Measurements from ENCODE around the gene RNF157. TPM values are rescaled to one million over a fixed set of nuclear protein-coding genes. Genes with fewer than 3 reads are reported as not detected.

RNF157 gene
- polyA plus RNA-seq, 2 donors, result 0.20 to 0.44 TPM

- H3K36me3 ChIP-seq (ENCODE audit: control insufficient read depth in 2 of 2, insufficient read depth in 2 of 2, low read length in 1 of 2), result no peaks in the 10 kb centered on the region
- WGBS, 2 donors, result 79 to 80% methylated on average over 13 of the region's 13 CpGs
- H3K9me3 ChIP-seq (ENCODE audit: control insufficient read depth in 2 of 2, insufficient read depth in 1 of 2, low read depth in 1 of 2, low read length in 1 of 2), result no peaks in the 10 kb centered on the region
- no peak overlapping the region for H3K27ac ChIP-seq (ENCODE audit: low read depth in 2 of 2, low read length in 1 of 2)
- no peaks in the 10 kb centered on the region for H3K27me3 ChIP-seq (ENCODE audit: control insufficient read depth in 1 of 2, insufficient read depth in 2 of 2, low read length in 2 of 2)
- H3K4me1 ChIP-seq (ENCODE audit: control insufficient read depth in 2 of 2, insufficient read depth in 2 of 2, low read length in 1 of 2), result peaks cover 0 to 6% of the 10 kb centered on the region in 2 donors
- no peak overlapping the region for H3K4me3 ChIP-seq (ENCODE audit: low read depth in 1 of 2, low read length in 2 of 2)
These were observed 92.9 kb downstream of the RNF157 start for GRCh38 chr17:76147211-76148014.

- Histone ChIP-seq H3K27me3 (ENCODE audit: control insufficient read depth in 1 of 2, insufficient read depth in 2 of 2, low read length in 2 of 2) (no peaks in the 10 kb centered on the region), H3K36me3 (ENCODE audit: control insufficient read depth in 2 of 2, insufficient read depth in 2 of 2, low read length in 1 of 2) (no peaks in the 10 kb centered on the region), H3K9me3 (ENCODE audit: control insufficient read depth in 2 of 2, insufficient read depth in 1 of 2, low read depth in 1 of 2, low read length in 1 of 2) (no peaks in the 10 kb centered on the region), H3K4me3 (ENCODE audit: low read depth in 1 of 2, low read length in 2 of 2) (no peak overlapping the region), H3K4me1 (ENCODE audit: control insufficient read depth in 2 of 2, insufficient read depth in 2 of 2, low read length in 1 of 2) (peaks cover 5 to 6% of the 10 kb centered on the region in 2 donors), H3K27ac (ENCODE audit: low read depth in 2 of 2, low read length in 1 of 2) (peak overlapping the region; percentile 29 to 66)
- 88 to 89% methylated on average over 22 of the region's 22 CpGs for WGBS, 2 donors
These were observed 94.0 kb downstream of the RNF157 start for GRCh38 chr17:76146053-76146851.

GRCh38 chr17:76145231-76146052 lies 94.9 kb downstream of the RNF157 start:
- WGBS, 2 donors, result 64 to 68% methylated on average over 25 of the region's 25 CpGs
- Histone ChIP-seq H3K4me3 (ENCODE audit: low read depth in 1 of 2, low read length in 2 of 2) (no peak overlapping the region), H3K36me3 (ENCODE audit: control insufficient read depth in 2 of 2, insufficient read depth in 2 of 2, low read length in 1 of 2) (no peaks in the 10 kb centered on the region), H3K4me1 (ENCODE audit: control insufficient read depth in 2 of 2, insufficient read depth in 2 of 2, low read length in 1 of 2) (peaks cover 5 to 6% of the 10 kb centered on the region in 2 donors), H3K9me3 (ENCODE audit: control insufficient read depth in 2 of 2, insufficient read depth in 1 of 2, low read depth in 1 of 2, low read length in 1 of 2) (no peaks in the 10 kb centered on the region), H3K27me3 (ENCODE audit: control insufficient read depth in 1 of 2, insufficient read depth in 2 of 2, low read length in 2 of 2) (no peaks in the 10 kb centered on the region), H3K27ac (ENCODE audit: low read depth in 2 of 2, low read length in 1 of 2) (peak overlapping the region; percentile 59 to 66)

GRCh38 chr17:76142585-76143041 lies 97.7 kb downstream of the RNF157 start:
- H3K4me1 ChIP-seq (ENCODE audit: control insufficient read depth in 2 of 2, insufficient read depth in 2 of 2, low read length in 1 of 2), result peaks cover 7 to 12% of the 10 kb centered on the region in 2 donors
- H3K27me3 ChIP-seq (ENCODE audit: control insufficient read depth in 1 of 2, insufficient read depth in 2 of 2, low read length in 2 of 2), result no peaks in the 10 kb centered on the region
- no peak overlapping the region for H3K27ac ChIP-seq (ENCODE audit: low read depth in 2 of 2, low read length in 1 of 2)

GRCh38 chr17:76142039-76142584 lies 98.2 kb downstream of the RNF157 start:
- WGBS, 2 donors, result 72 to 76% methylated on average over 10 of the region's 10 CpGs

More at GRCh38 chr17:76142585-76143041, 97.7 kb downstream of the RNF157 start:
- H3K36me3 ChIP-seq (ENCODE audit: control insufficient read depth in 2 of 2, insufficient read depth in 2 of 2, low read length in 1 of 2), result no peaks in the 10 kb centered on the region
- H3K4me3 ChIP-seq (ENCODE audit: low read depth in 1 of 2, low read length in 2 of 2), result no peak overlapping the region
- 95 to 96% methylated on average over 6 of the region's 6 CpGs for WGBS, 2 donors
- H3K9me3 ChIP-seq (ENCODE audit: control insufficient read depth in 2 of 2, insufficient read depth in 1 of 2, low read depth in 1 of 2, low read length in 1 of 2), result no peaks in the 10 kb centered on the region

GRCh38 chr17:76141212-76142038 lies 98.9 kb downstream of the RNF157 start, which contains the start of gene FOXJ1:
Gene FOXJ1, minus strand, starts transcription at chr17:76141245. Its CDS starts 850 bp downstream, at chr17:76140395.
- Histone ChIP-seq H3K4me1 (ENCODE audit: control insufficient read depth in 2 of 2, insufficient read depth in 2 of 2, low read length in 1 of 2) (peaks cover 7 to 10% of the 10 kb centered on the region in 2 donors), H3K27ac (ENCODE audit: low read depth in 2 of 2, low read length in 1 of 2) (no peak within 1 kb of the TSS), H3K4me3 (ENCODE audit: low read depth in 1 of 2, low read length in 2 of 2) (peak within 1 kb of the TSS; percentile 32 to 44), H3K9me3 (ENCODE audit: control insufficient read depth in 2 of 2, insufficient read depth in 1 of 2, low read depth in 1 of 2, low read length in 1 of 2) (no peaks in the 10 kb centered on the region), H3K36me3 (ENCODE audit: control insufficient read depth in 2 of 2, insufficient read depth in 2 of 2, low read length in 1 of 2) (no peaks in the 10 kb centered on the region), H3K27me3 (ENCODE audit: control insufficient read depth in 1 of 2, insufficient read depth in 2 of 2, low read length in 2 of 2) (no peaks in the 10 kb centered on the region)
- 8% methylated on average over 56 to 59 of the region's 59 CpGs for WGBS, 2 donors

More at GRCh38 chr17:76142039-76142584, 98.2 kb downstream of the RNF157 start:
- H3K9me3 ChIP-seq (ENCODE audit: control insufficient read depth in 2 of 2, insufficient read depth in 1 of 2, low read depth in 1 of 2, low read length in 1 of 2), result no peaks in the 10 kb centered on the region
- no peaks in the 10 kb centered on the region for H3K36me3 ChIP-seq (ENCODE audit: control insufficient read depth in 2 of 2, insufficient read depth in 2 of 2, low read length in 1 of 2)
- no peak overlapping the region for H3K4me3 ChIP-seq (ENCODE audit: low read depth in 1 of 2, low read length in 2 of 2)
- peaks cover 7 to 12% of the 10 kb centered on the region in 2 donors for H3K4me1 ChIP-seq (ENCODE audit: control insufficient read depth in 2 of 2, insufficient read depth in 2 of 2, low read length in 1 of 2)
- no peaks in the 10 kb centered on the region for H3K27me3 ChIP-seq (ENCODE audit: control insufficient read depth in 1 of 2, insufficient read depth in 2 of 2, low read length in 2 of 2)
- H3K27ac ChIP-seq (ENCODE audit: low read depth in 2 of 2, low read length in 1 of 2), result no peak overlapping the region

GRCh38 chr17:76140661-76141211 lies 99.6 kb downstream of the RNF157 start:
- no peak overlapping the region for H3K27ac ChIP-seq (ENCODE audit: low read depth in 2 of 2, low read length in 1 of 2)
- peaks cover 7 to 8% of the 10 kb centered on the region in 2 donors for H3K4me1 ChIP-seq (ENCODE audit: control insufficient read depth in 2 of 2, insufficient read depth in 2 of 2, low read length in 1 of 2)
- H3K36me3 ChIP-seq (ENCODE audit: control insufficient read depth in 2 of 2, insufficient read depth in 2 of 2, low read length in 1 of 2), result no peaks in the 10 kb centered on the region
- H3K9me3 ChIP-seq (ENCODE audit: control insufficient read depth in 2 of 2, insufficient read depth in 1 of 2, low read depth in 1 of 2, low read length in 1 of 2), result no peaks in the 10 kb centered on the region
- 5 to 6% methylated on average over 17 to 24 of the region's 24 CpGs for WGBS, 2 donors
- no peaks in the 10 kb centered on the region for H3K27me3 ChIP-seq (ENCODE audit: control insufficient read depth in 1 of 2, insufficient read depth in 2 of 2, low read length in 2 of 2)
- peak overlapping the region; percentile 6 to 44 for H3K4me3 ChIP-seq (ENCODE audit: low read depth in 1 of 2, low read length in 2 of 2)
